WERI-Rb-1 (cell line): ENCODE results near the gene MRPL20.

Source experiments
- DNase-seq: peaks from one replicate; pipeline ENCODE4 v3.0.0-alpha.2; 2020
- H3K27ac ChIP-seq: fragments of 250-450 bp; sonication (Bioruptor Pico); 2 replicates; pipeline ENCODE4 v1.5.1; 2020; ENCODE audit warnings: mild to moderate bottlenecking, moderate library complexity
- H3K27me3 ChIP-seq: fragments of 250-450 bp; sonication (Bioruptor Pico); 2 replicates; pipeline ENCODE4 v1.5.1; 2021; ENCODE audit warnings: mild to moderate bottlenecking, low read depth, moderate library complexity; ENCODE audit not compliant: insufficient read depth, severe bottlenecking
- H3K36me3 ChIP-seq: fragments of 250-450 bp; sonication (Bioruptor Pico); 2 replicates; pipeline ENCODE4 v1.5.1; 2020; ENCODE audit warnings: mild to moderate bottlenecking, moderate library complexity
- H3K4me3 ChIP-seq: 2 replicates; pipeline ENCODE4 v1.5.1; 2011; ENCODE audit warnings: low read depth, mild to moderate bottlenecking, control low read depth, low read length
- H3K9me3 ChIP-seq: fragments of 250-450 bp; sonication (Bioruptor Pico); 2 replicates; pipeline ENCODE4 v1.5.1; 2021; ENCODE audit warnings: mild to moderate bottlenecking, moderate library complexity; ENCODE audit not compliant: severe bottlenecking
- CTCF ChIP-seq: IDR thresholded peaks from 2 replicates; pipeline ENCODE4 v1.5.1; 2011; ENCODE audit warnings: low read depth, mild to moderate bottlenecking, control low read depth, inconsistent platforms, low read length

Gene MRPL20

GRCh38 chr1:1436630-1437032, 29.5 kb upstream of the MRPL20 start:
- H3K4me3 ChIP-seq: no peak overlapping the region
- H3K36me3 ChIP-seq: no peaks in the 10 kb centered on the region; the same call in 1 of the 2 replicates
- H3K9me3 ChIP-seq: no peaks in the 10 kb centered on the region
- TF ChIP-seq CTCF: no peak
- no peaks in the 10 kb centered on the region for H3K27me3 ChIP-seq
- no peak overlapping the region for H3K27ac ChIP-seq
- no peak for DNase-seq

GRCh38 chr1:1435911-1436629, 29.0 kb upstream of the MRPL20 start:
- DNase-seq: no peak
- TF ChIP-seq CTCF: no peak
- H3K27ac ChIP-seq: no peak overlapping the region; the same call in 1 of the 2 replicates
- H3K27me3 ChIP-seq: no peaks in the 10 kb centered on the region
- no peaks in the 10 kb centered on the region for H3K9me3 ChIP-seq
- peak overlapping the region; percentile 57 for H3K4me3 ChIP-seq
- H3K36me3 ChIP-seq: no peaks in the 10 kb centered on the region; the same call in 1 of the 2 replicates

GRCh38 chr1:1435106-1435903, 28.2 kb upstream of the MRPL20 start, which contains the start of gene VWA1:
Gene VWA1, plus strand, starts transcription at chr1:1435690. Its CDS starts 59 bp downstream, at chr1:1435749.
- TF ChIP-seq CTCF: no peak
- no peaks in the 10 kb centered on the region for H3K9me3 ChIP-seq
- peak within 1 kb of the TSS; percentile 49 for H3K27ac ChIP-seq
- H3K36me3 ChIP-seq: no peaks in the 10 kb centered on the region; the same call in 1 of the 2 replicates
- DNase-seq: peak; percentile 70
- H3K4me3 ChIP-seq: peak within 1 kb of the TSS; percentile 57
- no peaks in the 10 kb centered on the region for H3K27me3 ChIP-seq

- Histone ChIP-seq H3K27me3 (no peaks in the 10 kb centered on the region), H3K27ac (peak overlapping the region; percentile 49; the same call in 1 of the 2 replicates)
Observed at GRCh38 chr1:1434824-1435105, 27.7 kb upstream of the MRPL20 start.

GRCh38 chr1:1434131-1434823, 27.2 kb upstream of the MRPL20 start:
- H3K9me3 ChIP-seq: no peaks in the 10 kb centered on the region
- H3K36me3 ChIP-seq: no peaks in the 10 kb centered on the region; the same call in 1 of the 2 replicates
- no peaks in the 10 kb centered on the region for H3K27me3 ChIP-seq
- TF ChIP-seq CTCF: no peak
- H3K4me3 ChIP-seq: no peak overlapping the region
- no peak for DNase-seq
- H3K27ac ChIP-seq: peak overlapping the region; percentile 93

More at GRCh38 chr1:1434824-1435105, 27.7 kb upstream of the MRPL20 start:
- H3K9me3 ChIP-seq: no peaks in the 10 kb centered on the region
- H3K4me3 ChIP-seq: peak overlapping the region; percentile 50; the same call in 1 of the 2 replicates
- DNase-seq: no peak
- TF ChIP-seq CTCF: no peak
- H3K36me3 ChIP-seq: no peaks in the 10 kb centered on the region; the same call in 1 of the 2 replicates
